ENCODE results near the gene PDGFC. TPM values are rescaled to one million over a fixed set of nuclear protein-coding genes. Genes with fewer than 3 reads are reported as not detected.

The PDGFC gene
- polyA plus RNA-seq, 1 donor from 2014 or later: 3.8 TPM

DNA sequence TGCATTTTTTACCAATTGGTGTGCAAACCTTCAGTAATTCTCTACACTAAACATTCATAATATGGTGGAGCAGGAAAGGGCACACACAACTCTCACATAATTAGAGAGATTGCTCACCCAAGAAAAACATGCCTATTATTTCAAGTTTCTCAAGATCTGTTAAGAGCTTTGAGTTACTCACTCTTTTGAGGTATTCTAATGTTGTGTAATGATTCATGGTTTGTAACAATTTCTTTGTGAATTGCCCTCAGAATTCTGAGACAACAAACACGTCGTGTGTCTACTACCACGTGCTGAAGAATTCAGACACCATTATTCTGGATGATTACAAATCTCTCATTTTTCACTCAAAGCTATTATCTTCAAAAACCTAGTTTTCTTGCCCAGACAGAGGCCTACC is 82.8 kb downstream of the PDGFC start (continued):
- no peak for TF ChIP-seq CTCF (IDR thresholded peaks at IDR 0.05; ENCODE audit: poor library complexity, severe bottlenecking)

DNA sequence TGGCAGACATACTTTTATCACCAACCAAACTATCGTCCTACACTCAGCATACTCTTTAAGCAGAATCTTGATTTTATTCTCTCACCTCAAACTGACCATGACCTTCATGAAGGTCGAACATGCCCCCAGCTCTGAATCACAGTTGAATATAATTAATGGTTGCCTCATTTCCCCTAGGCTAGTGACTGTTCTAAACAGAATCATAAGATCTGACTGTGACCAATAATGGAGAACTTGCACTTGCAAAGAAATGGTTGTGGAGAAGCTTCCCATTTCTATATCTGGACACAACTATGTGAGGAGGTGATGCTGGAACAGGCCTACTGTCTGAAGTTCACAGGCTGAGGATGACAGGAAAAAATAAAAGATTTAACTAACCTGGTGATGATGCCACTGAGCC is 85.1 kb downstream of the PDGFC start:
- no peak overlapping the region for H2AFZ ChIP-seq (ENCODE audit: low read depth, low read length)
- H3K4me3 ChIP-seq (ENCODE audit: low read length): no peak overlapping the region
- no peaks in the 10 kb centered on the region for H4K20me1 ChIP-seq (ENCODE audit: insufficient read depth)
- no peak overlapping the region for H3K9ac ChIP-seq (ENCODE audit: low read length)
- H3K9me3 ChIP-seq (ENCODE audit: low read length): no peaks in the 10 kb centered on the region
- H3K36me3 ChIP-seq (ENCODE audit: insufficient read depth, low read length): no peaks in the 10 kb centered on the region
- H3K27ac ChIP-seq (ENCODE audit: low read length): no peak overlapping the region
- H3K9me2 ChIP-seq (ENCODE audit: insufficient read depth, low read length): no peaks in the 10 kb centered on the region
- TF ChIP-seq MXI1 (conservative IDR thresholded peaks at IDR 0.05; ENCODE audit: poor library complexity, severe bottlenecking): no peak
- no peak for TF ChIP-seq POLR2AphosphoS5 (IDR thresholded peaks at IDR 0.05)
- TF ChIP-seq RAD21 (conservative IDR thresholded peaks at IDR 0.05): no peak
- TF ChIP-seq CTCF (IDR thresholded peaks at IDR 0.05; ENCODE audit: poor library complexity, severe bottlenecking): no peak
- no peak for TF ChIP-seq EZH2 (IDR thresholded peaks at IDR 0.05; ENCODE audit: borderline replicate concordance, insufficient read depth, low read length, poor library complexity, severe bottlenecking)
- TF ChIP-seq, protein P1, sequence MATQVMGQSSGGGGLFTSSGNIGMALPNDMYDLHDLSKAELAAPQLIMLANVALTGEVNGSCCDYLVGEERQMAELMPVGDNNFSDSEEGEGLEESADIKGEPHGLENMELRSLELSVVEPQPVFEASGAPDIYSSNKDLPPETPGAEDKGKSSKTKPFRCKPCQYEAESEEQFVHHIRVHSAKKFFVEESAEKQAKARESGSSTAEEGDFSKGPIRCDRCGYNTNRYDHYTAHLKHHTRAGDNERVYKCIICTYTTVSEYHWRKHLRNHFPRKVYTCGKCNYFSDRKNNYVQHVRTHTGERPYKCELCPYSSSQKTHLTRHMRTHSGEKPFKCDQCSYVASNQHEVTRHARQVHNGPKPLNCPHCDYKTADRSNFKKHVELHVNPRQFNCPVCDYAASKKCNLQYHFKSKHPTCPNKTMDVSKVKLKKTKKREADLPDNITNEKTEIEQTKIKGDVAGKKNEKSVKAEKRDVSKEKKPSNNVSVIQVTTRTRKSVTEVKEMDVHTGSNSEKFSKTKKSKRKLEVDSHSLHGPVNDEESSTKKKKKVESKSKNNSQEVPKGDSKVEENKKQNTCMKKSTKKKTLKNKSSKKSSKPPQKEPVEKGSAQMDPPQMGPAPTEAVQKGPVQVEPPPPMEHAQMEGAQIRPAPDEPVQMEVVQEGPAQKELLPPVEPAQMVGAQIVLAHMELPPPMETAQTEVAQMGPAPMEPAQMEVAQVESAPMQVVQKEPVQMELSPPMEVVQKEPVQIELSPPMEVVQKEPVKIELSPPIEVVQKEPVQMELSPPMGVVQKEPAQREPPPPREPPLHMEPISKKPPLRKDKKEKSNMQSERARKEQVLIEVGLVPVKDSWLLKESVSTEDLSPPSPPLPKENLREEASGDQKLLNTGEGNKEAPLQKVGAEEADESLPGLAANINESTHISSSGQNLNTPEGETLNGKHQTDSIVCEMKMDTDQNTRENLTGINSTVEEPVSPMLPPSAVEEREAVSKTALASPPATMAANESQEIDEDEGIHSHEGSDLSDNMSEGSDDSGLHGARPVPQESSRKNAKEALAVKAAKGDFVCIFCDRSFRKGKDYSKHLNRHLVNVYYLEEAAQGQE (IDR thresholded peaks at IDR 0.05; ENCODE audit: borderline replicate concordance): no peak
- no peak overlapping the region for H3K4me2 ChIP-seq (ENCODE audit: low read length)
- no peaks in the 10 kb centered on the region for H3K27me3 ChIP-seq (ENCODE audit: insufficient read depth, low read depth, low read length)
- H3K79me2 ChIP-seq (replicated peaks; ENCODE audit: insufficient read depth, low read length): no peaks in the 10 kb centered on the region
- no peaks in the 10 kb centered on the region for H3F3A ChIP-seq (ENCODE audit: insufficient read depth, low read length, poor library complexity, severe bottlenecking)

DNA sequence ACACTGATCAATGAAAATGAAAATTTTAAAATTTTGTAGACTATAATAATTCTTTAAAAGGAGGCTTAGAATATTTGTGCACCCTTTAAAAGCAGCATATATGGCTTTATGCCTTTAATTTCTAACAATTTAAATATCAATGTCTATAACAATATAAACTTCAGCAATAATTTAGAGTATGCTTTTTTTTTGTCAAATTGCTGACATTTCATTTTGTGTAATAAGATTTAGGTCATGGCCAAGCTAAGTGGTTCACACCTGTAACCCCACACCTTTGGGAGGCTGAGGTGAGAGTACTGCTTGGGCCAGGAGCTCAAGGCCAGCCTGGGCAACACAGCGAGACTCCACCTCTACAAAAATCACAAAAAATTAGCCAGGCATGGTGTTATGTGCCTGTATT is 86.2 kb downstream of the PDGFC start:
- Histone ChIP-seq H3K4me2 (ENCODE audit: low read length) (no peak overlapping the region), H3K9me2 (ENCODE audit: insufficient read depth, low read length) (no peaks in the 10 kb centered on the region), H3K9ac (ENCODE audit: low read length) (no peak overlapping the region), H3K27me3 (ENCODE audit: insufficient read depth, low read depth, low read length) (no peaks in the 10 kb centered on the region), H3K4me3 (ENCODE audit: low read length) (no peak overlapping the region), H3K9me3 (ENCODE audit: low read length) (no peaks in the 10 kb centered on the region), H3K79me2 (replicated peaks; ENCODE audit: insufficient read depth, low read length) (no peaks in the 10 kb centered on the region), H4K20me1 (ENCODE audit: insufficient read depth) (no peaks in the 10 kb centered on the region), H3F3A (ENCODE audit: insufficient read depth, low read length, poor library complexity, severe bottlenecking) (no peaks in the 10 kb centered on the region), H3K27ac (ENCODE audit: low read length) (no peak overlapping the region), H2AFZ (ENCODE audit: low read depth, low read length) (no peak overlapping the region), H3K36me3 (ENCODE audit: insufficient read depth, low read length) (no peaks in the 10 kb centered on the region)
- no peak for TF ChIP-seq TAF1 (IDR thresholded peaks at IDR 0.05; ENCODE audit: low read depth)
- no peak for TF ChIP-seq CTCF (IDR thresholded peaks at IDR 0.05; ENCODE audit: poor library complexity, severe bottlenecking)
- no peak for TF ChIP-seq POLR2AphosphoS5 (IDR thresholded peaks at IDR 0.05)
